Astrocyte (in vitro differentiated cells and primary cell): ENCODE measurements around the gene NHERF2.

Source experiments
- CTCF ChIP-seq: IDR thresholded peaks from 2 replicates; pipeline ENCODE4 v1.5.1; 2011; ENCODE audit warnings: low read depth, mild to moderate bottlenecking, inconsistent platforms, low read length, moderate library complexity; ENCODE audit not compliant: insufficient read depth
- EZH2 ChIP-seq: IDR thresholded peaks from 2 replicates; pipeline ENCODE4 v1.6.1; 2012; ENCODE audit warnings: mild to moderate bottlenecking, low read length, inconsistent platforms; ENCODE audit not compliant: insufficient read depth

GRCh38 chr16:2077696-2078095 lies 51.0 kb downstream of the NHERF2 start:
- TF ChIP-seq CTCF (no peak), EZH2 (no peak)
